GM18909 (cell line): ENCODE measurements around the gene SHROOM3.
"Not testable (repeated sequence)": the region's sequence is repeated elsewhere in the genome, so short reads cannot be mapped to it uniquely, and the experiment has no call there.

Experiments used
- ATAC-seq: cut with Tn5 transposase; IDR thresholded peaks from one replicate; pipeline ENCODE4 v1.9.1; 2021; ENCODE audit warnings: mild to moderate bottlenecking; ENCODE audit not compliant: unreplicated experiment, poor library complexity

The SHROOM3 gene

GRCh38 chr4:76443376-76443775, 8.3 kb downstream of the SHROOM3 start:
- no peak for ATAC-seq

GRCh38 chr4:76445911-76446310, 10.9 kb downstream of the SHROOM3 start:
- ATAC-seq: no peak

GRCh38 chr4:76447393-76447851, 12.4 kb downstream of the SHROOM3 start:
- no peak for ATAC-seq

GRCh38 chr4:76448211-76448610, 13.2 kb downstream of the SHROOM3 start:
- no peak for ATAC-seq

GRCh38 chr4:76449362-76449767, 14.3 kb downstream of the SHROOM3 start:
- ATAC-seq: no peak

- ATAC-seq: no peak
Measured at GRCh38 chr4:76449833-76450232, 14.8 kb downstream of the SHROOM3 start.

GRCh38 chr4:76453232-76453631, 18.2 kb downstream of the SHROOM3 start:
- ATAC-seq: no peak

- ATAC-seq: not testable (repeated sequence)
Measured at GRCh38 chr4:76454073-76454472, 19.0 kb downstream of the SHROOM3 start.

- ATAC-seq: no peak
Measured at GRCh38 chr4:76457885-76458284, 22.9 kb downstream of the SHROOM3 start.

GRCh38 chr4:76458297-76458696, 23.3 kb downstream of the SHROOM3 start:
- no peak for ATAC-seq

- ATAC-seq: no peak
Measured at GRCh38 chr4:76458825-76459224, 23.8 kb downstream of the SHROOM3 start.

GRCh38 chr4:76459291-76459723, 24.3 kb downstream of the SHROOM3 start:
- ATAC-seq: no peak

- ATAC-seq: no peak
Measured at GRCh38 chr4:76463568-76463967, 28.5 kb downstream of the SHROOM3 start.

GRCh38 chr4:76470064-76470463, 35.0 kb downstream of the SHROOM3 start:
- no peak for ATAC-seq

- no peak for ATAC-seq
Measured at GRCh38 chr4:76470532-76470931, 35.5 kb downstream of the SHROOM3 start.

- ATAC-seq: no peak
Measured at GRCh38 chr4:76476571-76476970, 41.5 kb downstream of the SHROOM3 start.

GRCh38 chr4:76484654-76485053, 49.6 kb downstream of the SHROOM3 start:
- no peak for ATAC-seq

GRCh38 chr4:76485450-76485849, 50.4 kb downstream of the SHROOM3 start:
- no peak for ATAC-seq

GRCh38 chr4:76486588-76487276, 51.7 kb downstream of the SHROOM3 start:
- ATAC-seq: peak; percentile 47

GRCh38 chr4:76487621-76488020, 52.6 kb downstream of the SHROOM3 start:
- ATAC-seq: no peak

- ATAC-seq: no peak
Measured at GRCh38 chr4:76488455-76488854, 53.4 kb downstream of the SHROOM3 start.
